NT2/D1 (cell line): ENCODE data around the gene OR10H2.

Experiments used
- SUZ12 ChIP-seq: IDR thresholded peaks from 2 replicates; pipeline ENCODE4 v1.6.1; 2011; ENCODE audit not compliant: insufficient read length, insufficient read depth; ENCODE audit errors: extremely low read depth
- YY1 ChIP-seq: IDR thresholded peaks from 2 replicates; pipeline ENCODE4 v1.6.1; 2011; ENCODE audit not compliant: insufficient read length, insufficient read depth
- ZNF274 ChIP-seq: IDR thresholded peaks from 2 replicates; pipeline ENCODE4 v1.6.1; 2011; ENCODE audit warnings: mild to moderate bottlenecking, low read depth, low read length

- TF ChIP-seq YY1 = no peak
- no peak for TF ChIP-seq ZNF274
- TF ChIP-seq SUZ12 = no peak
Measured at GRCh38 chr19:15776264-15776663, 48.4 kb downstream of the OR10H2 start.
